ENCODE results near the gene ENTPD8.
"Not testable (repeated sequence)": the region's sequence is repeated elsewhere in the genome, so short reads cannot be mapped to it uniquely, and the experiment has no call there.

The ENTPD8 gene

DNA sequence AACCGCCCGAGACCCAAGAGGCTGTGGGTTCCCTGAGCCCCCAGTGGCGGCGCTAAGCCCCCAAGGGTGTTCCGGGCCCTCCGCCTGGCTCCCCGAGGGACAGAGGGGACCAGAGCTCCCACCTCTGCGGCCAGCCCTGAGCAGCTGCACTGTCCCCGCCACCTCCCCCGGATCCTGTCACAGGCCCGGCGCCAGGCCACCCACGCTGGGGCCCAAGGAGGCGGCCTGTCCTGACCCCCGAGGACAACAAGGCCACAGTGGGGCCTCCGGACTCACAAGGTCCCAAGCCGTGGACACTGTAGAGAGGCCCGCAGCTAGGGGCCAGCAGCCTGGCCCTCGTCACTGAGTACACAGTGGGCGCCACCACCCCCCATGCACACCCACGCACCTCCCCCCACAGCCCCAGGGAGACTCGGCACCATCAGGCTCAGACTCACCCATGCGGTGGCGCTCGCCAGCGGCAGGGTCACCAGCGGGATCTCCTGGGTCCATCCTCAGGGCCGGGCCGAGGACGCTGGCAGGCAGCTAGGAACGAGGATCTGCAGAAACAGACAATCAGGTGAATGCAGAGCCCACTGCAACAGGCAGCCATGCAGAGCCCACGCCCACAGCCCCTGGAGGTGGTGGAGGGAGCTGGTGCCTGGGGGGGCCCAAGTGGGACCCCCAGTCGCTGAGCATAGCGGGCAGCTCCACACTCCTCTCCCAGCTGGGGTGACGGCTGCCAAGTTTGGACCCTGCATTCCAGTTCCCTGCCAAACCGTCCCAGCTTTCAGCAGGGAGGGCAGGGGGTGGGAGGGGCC lies 46.1 kb downstream of the ENTPD8 start:
- DNase-seq (ENCODE audit: low spot score) = no peak

DNA sequence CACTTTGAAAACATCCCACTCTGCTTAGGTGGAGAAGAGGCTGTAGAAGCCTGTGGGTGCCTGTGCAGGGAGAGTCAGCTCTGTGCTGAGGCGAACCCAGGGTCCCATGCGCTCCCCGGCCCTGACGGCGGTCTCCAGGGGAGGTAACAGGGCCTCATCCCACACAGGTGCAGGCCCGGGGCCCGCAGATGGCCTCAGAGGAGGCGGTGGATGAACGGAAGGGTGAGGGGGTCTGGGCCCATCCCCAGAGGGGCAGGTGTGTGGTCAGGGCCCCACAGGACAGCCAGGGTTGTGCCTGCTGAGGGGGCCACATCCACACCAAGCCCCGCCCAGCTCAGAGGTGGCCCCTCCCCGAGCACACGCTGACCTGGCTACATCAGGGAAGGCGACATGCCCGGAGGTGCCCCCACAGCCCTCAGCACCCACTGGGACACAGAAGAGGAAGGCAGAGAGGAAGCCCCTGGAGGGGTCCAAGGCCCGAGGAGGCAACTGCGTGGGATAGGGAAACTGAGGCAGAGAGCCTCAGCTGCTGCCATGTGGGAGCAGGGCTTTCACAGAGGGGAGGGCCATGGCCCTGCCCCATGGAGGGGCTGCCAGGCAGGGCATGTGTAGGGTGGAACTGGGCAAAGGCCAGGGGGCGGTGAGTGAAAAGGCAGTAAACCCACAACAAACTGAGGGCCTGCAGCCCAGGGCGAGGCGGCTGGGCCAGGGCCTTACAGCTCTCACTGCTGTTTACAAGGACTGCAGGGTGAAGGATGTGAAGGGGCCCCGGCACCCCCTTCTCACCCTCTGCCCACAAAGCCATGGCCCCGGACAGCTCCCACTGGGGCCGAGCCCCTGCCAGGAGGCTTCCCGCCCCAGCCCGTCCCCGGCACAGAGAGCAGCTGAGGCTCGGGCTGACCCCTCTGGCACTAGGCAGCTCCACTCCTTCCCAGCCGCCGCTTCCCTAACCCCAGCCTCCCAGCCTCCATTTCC lies 47.7 kb downstream of the ENTPD8 start:
- DNase-seq (ENCODE audit: low spot score) = no peak

DNA sequence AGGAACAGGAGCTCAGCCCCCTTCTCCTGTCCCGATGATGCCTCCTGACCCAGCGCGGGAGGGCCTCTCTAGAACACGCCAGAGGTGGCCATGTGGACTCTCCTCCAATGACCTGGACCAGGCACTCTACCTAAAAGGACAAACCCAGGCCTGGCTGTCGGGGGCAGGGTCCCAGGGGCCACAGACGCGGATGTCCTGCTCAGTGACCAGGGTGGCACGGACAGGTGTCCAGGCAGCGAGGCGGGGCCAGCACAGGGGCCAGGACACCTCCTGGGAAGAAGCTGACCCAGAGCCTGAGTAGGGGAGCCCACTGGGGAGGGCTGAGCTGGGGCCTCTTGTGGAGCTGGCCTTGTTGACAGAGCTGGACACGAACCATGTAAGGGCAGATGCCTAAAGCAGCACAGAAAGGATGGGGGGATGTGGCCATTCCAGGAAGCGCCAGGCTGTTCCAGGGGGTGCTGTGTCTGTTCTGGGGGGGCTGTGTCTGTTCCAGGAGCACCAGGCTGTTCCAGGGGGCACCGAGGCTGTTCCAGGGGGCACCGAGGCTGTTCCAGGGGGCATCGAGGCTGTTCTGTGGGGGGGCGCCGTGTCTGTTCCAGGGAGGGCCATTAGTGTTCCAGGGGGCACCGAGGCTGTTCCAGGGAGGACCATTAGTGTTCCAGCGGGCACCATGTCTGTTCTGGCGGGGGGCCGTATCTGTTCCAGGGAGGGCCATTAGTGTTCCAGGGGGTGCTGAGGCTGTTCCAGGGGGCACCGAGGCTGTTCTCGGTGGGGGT lies 48.7 kb downstream of the ENTPD8 start:
- DNase-seq (ENCODE audit: low spot score) = no peak

DNA sequence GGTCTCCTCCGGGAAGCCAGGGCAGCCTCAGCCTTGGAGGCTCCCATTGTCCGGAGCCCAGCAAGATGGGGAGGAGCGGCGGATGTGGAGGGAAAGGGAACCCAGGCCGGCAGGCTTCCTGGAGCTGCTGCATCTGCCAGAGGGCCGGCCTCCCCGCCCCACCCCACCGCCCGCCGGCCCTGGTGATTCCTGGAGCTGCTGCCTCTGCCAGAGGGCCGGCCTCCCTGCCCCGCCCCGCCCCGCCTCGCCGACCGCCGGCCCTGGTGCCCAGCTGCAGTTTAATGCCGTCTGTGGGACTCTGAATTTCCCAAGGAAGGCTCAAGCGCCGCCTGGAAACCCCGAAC lies 49.8 kb downstream of the ENTPD8 start:
- DNase-seq (ENCODE audit: low spot score) = no peak

DNA sequence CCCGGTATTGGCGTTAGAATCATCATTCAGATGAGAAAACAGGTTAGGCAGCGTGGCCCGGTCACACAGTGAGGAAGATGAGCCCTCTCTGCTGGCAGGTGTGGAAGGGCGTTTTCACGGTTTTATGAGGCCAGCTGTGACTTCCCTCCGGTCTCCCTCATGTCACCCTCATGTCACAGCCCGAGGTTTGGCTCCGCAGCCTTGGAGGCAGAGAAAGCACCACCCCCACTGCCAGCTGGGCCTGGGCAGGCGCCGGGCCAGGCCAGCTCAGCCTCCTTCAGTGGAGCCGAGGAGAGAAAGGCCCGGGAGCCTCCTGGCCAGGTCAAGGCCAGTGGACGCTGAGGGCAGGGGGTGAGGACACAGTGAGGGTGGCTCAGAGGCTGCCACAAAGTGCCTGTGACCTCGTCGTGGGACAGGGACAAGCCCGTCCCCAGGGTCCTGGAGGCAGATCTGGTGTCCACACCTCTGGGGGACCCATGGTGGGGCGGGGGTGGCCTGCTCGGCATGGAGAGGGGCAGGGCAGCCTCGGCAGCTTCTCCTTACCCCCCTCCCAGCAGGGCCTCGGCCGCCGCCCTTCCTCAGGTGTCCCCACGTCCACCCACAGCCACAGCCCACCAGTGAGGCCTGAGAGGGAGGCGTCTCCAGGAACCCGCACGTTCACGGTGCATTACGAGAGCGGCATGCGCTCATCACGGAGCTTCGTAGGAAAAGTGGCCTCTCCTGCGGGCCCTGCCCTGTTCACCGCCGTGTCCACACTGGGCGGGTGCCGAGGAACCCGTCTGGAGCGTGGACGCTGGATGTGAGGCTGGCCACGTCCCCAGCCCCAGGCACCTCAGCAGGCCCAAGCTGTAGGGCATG lies 50.4 kb downstream of the ENTPD8 start:
- DNase-seq (ENCODE audit: low spot score) = no peak

DNA sequence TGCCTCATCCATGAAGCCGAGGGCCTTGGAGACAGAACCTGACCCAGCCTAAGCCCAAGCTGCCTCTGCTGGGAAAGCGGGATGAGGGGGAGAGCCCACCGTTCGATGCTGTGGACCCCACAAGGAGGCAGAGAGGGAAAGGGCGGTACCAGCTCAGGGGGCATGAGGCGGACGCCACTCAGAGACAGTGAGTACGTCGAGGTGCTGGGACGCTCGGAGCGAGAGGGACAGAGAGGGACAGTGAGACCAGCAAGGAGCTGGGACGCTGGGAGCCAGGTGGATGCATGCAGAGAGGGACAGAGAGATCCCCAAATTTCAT lies 51.8 kb downstream of the ENTPD8 start:
- no peak for DNase-seq (ENCODE audit: low spot score)

DNA sequence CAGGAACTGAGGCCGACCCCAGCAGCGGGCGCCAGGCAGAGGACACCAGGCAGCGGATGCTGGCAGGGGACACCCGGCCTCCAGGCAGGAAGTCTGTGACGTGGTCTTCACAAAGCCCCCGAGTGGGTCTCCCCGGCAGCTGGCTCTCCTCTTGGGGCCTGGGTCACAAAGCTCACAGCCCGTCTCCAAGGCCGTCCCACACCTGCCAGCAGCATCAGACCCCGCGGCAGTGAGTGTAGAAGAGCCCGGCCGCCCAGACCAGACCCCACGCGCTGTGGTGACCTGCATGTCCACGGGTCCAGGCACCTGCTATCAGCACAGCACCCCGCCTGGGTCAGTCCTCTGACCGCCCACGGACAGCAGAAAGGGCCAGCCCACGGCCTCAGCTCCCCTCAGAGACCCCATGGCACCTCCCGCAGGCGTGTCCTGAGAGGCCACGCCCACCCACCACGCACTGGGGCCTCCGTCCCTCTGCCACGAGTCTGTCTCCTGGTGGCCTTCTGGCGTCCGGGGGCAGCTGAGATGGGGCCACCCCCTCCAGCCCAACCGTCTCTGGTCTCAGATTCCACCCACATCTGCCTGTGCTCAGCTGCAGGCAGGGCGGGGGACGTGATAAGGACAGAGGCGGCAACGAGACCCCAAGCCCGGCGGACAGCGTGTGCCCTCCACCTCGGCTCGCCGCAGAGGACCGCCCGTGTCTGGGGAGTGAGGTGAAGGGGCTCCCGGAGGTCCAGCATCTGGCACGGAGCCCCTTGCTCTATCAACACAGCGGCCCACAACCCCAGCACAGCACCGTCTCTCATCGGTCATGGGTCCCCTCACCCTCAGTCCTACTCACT lies 52.3 kb downstream of the ENTPD8 start:
- no peak for DNase-seq (ENCODE audit: low spot score)

DNA sequence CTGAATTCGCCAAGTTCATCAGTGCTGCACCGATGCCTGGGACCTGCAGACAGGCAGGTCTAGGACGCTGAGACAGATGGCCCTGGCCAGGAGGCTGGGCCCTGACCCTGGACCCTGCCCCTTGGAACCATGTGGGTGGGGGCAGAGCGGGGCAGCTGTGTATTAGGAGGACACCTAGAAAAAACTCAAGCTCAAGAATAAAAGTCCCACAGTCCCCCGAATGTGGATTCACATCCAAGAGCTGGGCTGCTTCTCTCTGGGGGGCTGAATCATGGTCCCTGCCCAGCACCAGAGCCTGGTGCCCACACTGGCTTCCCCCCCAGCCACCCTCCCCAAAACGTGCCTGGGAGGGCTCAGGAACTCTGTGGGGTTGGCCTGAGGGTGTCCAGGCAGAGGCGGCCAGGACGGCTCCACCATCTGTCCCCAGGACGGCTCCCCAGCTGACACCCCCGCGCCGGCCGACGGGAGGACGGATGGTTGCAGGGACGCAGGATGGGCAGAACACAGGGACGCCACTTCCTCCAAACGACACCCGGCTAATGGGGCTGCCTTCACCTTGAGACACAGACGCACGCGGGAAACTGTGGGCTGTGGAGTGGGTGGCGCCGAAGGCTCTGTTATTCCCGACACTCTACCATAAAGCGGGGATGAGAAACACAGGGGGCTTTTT lies 53.1 kb downstream of the ENTPD8 start:
- DNase-seq (ENCODE audit: low spot score) = no peak

DNA sequence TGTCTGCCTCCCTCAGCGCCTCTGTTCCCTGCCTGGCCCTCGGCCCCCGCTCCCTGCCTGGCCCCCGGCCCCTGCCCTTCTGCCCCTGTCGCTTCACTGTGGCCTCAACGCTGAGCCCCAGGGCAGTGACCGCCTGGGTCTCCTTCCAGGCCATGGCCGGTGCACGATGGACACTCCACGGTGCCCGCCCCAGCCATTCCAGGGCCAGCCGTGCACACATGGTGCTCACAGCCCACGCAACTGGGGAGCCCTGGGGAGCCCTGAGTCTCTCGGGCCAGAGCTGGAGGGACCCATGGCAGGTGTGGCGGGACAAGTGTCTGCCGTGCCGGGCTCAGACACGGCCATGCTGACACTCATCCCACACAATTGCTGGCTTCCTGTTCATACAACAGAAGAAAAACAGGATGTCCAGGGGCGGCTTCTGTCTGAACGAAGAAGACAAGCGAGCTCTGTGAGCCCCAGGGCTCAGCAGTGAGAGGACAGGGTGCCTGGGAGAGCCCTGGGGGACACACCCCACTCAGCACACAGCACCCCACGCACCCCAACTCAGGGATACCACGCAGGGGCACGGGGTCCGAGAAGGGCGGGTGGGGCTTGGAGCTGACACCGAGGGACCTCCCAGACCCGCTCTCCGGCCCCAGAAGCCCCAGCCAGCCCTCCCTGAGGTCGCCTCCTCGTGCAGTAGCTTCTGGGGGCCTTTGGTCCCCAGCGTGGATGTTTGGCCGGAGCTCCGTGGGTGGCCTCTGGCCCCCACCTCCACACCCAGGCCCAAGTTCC lies 53.9 kb downstream of the ENTPD8 start:
- no peak for DNase-seq (ENCODE audit: low spot score)

DNA sequence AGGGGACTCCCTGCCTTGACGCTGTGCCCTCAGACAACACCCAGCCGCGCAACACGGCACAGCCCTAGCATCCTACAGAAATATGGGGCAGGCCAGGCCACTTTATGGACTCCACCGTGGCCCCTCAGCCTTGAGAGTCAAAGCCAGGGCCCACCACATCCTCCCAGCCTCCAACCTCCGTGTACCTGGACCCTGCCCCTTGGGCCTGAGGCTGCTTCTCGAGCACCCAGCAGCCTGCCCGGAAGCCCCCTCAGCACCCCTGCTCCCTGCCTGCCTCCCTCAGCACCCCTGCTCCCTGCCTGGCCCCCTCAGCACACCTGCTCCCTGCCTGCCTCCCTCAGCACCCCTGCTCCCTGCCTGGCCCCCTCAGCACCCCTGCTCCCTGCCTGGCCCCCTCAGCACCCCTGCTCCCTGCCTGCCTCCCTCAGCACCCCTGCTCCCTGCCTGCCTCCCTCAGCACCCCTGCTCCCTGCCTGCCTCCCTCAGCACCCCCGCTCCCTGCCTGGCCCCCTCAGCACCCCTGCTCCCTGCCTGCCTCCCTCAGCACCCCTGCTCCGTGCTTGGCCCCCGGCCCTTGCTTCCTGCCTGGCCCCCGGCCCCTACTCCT lies 54.5 kb downstream of the ENTPD8 start:
- DNase-seq (ENCODE audit: low spot score) = not testable (repeated sequence)

DNA sequence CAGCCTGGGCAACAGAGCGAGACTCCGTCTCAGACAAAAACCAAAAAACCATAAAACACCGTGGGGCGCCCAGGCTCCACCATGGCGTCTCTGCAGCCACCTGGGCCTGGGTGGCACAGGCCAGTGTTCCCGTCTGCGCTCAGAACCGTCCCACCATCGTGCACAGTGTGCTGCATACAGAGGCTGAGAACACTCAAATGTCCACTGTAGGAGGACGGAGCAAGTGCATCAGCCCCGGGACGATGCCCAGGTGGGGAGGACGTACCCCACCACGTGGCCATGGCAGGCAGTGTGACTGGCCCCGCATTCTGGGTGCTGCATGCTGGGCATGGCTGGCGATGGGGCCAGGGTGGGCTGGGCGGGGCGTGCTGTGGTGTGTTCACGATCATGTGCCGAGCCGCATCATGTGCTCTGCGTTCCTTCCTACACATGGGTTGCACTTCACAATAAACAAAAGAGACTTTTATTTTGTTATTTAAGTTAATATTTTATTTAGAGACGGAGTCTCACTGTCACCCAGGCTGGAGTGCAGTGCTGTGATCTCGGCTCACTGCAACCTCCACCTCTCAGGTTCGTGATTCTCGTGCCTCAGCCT lies 56.0 kb downstream of the ENTPD8 start:
- no peak for DNase-seq (ENCODE audit: low spot score)

Measured in LoVo (cell line).